Measurements from ENCODE around the gene EXOC4. TPM values are rescaled to one million over a fixed set of nuclear protein-coding genes. Genes with fewer than 3 reads are reported as not detected.

EXOC4 gene
- total RNA-seq, 2 donors from 2014 or later = 48.9 to 102 TPM

DNA sequence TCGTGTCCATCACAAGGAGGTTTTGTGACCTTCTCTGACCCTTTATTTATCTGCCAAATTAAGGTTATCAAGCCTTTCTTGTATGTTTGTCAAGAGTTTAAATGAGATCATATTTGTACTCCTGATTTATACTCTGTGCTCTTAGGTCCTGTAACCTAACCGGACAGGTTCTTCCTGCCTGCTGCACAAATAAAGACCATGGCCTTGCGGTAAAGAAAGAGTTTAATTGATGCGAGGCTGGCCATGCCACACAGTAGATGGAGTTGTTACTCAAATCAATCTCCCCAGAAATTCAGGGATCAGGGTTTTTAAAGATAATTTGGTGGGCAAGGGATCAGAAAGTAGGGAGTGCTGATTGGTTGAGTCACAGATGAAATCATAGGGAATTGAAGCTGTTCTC, 794.8 kb downstream of the EXOC4 start:
- H3K27ac ChIP-seq = no peak overlapping the region
- no peaks in the 10 kb centered on the region for H3K4me1 ChIP-seq (replicated peaks)
- no peaks in the 10 kb centered on the region for H3K27me3 ChIP-seq (replicated peaks; ENCODE audit: insufficient read depth)
- no peak overlapping the region for H3K4me3 ChIP-seq
- TF ChIP-seq, protein P1, sequence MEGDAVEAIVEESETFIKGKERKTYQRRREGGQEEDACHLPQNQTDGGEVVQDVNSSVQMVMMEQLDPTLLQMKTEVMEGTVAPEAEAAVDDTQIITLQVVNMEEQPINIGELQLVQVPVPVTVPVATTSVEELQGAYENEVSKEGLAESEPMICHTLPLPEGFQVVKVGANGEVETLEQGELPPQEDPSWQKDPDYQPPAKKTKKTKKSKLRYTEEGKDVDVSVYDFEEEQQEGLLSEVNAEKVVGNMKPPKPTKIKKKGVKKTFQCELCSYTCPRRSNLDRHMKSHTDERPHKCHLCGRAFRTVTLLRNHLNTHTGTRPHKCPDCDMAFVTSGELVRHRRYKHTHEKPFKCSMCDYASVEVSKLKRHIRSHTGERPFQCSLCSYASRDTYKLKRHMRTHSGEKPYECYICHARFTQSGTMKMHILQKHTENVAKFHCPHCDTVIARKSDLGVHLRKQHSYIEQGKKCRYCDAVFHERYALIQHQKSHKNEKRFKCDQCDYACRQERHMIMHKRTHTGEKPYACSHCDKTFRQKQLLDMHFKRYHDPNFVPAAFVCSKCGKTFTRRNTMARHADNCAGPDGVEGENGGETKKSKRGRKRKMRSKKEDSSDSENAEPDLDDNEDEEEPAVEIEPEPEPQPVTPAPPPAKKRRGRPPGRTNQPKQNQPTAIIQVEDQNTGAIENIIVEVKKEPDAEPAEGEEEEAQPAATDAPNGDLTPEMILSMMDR (IDR thresholded peaks at IDR 0.05) = no peak
- no peak for TF ChIP-seq POLR2A (IDR thresholded peaks at IDR 0.05)
- TF ChIP-seq POLR2AphosphoS5 (IDR thresholded peaks at IDR 0.05) = no peak
- 83% methylated on average over 4 of the region's 4 CpGs for WGBS
- intact Hi-C loops (cut with DNase I) = no loop called here
- no peaks in the 10 kb centered on the region for H3K36me3 ChIP-seq
- DNase-seq (ENCODE audit: low spot score) = no peak
- no peaks in the 10 kb centered on the region for H3K9me3 ChIP-seq

DNA sequence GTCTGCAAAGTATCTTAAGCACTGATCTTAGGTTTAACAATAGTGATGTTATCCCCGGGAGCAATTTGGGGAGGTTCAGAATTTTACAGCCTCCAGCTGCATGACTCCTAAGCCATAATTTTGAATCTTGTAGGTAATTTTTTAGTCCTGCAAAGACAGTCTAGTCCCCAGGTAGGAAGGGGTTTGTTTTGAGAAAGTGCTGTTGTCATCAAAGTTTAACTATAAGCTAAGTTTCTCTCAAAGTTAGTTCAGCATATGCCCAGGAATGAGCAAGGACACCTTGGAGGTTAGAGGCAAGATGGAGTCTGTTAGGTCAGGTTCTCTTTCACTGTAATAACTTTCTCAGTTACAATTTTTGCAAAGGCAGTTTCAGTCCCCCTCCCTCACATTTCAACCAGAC, 795.3 kb downstream of the EXOC4 start:
- Histone ChIP-seq H3K4me3 (no peak overlapping the region), H3K27me3 (replicated peaks; ENCODE audit: insufficient read depth) (no peaks in the 10 kb centered on the region), H3K27ac (no peak overlapping the region), H3K9me3 (no peaks in the 10 kb centered on the region), H3K36me3 (no peaks in the 10 kb centered on the region), H3K4me1 (replicated peaks) (no peaks in the 10 kb centered on the region)
- intact Hi-C loops (cut with DNase I) = no loop called here
- no peak for DNase-seq (ENCODE audit: low spot score)
- WGBS = 100% methylated on average over 1 of the region's 1 CpG
- TF ChIP-seq POLR2A (IDR thresholded peaks at IDR 0.05) (no peak), POLR2AphosphoS5 (IDR thresholded peaks at IDR 0.05) (no peak)
- TF ChIP-seq, protein P1 (IDR thresholded peaks at IDR 0.05) = no peak

DNA sequence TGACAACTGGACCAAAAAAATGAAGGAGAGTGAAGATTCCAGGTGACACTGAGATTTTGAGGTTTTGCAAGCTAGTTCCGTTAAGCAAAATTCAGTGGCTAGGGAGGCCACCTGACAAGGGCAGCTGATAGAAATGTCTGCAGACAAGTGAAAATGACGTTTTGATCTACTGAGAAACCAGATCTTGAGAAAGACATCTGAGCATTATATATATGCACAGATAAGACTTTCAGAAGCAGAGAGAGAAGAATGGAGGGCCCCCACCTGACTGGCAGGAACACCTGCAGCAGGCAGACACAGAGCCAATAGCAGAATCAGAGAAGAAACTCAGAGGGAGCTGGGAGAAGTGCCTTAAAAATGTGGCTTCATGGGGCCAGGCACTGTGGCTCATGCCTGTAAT, 798.1 kb downstream of the EXOC4 start:
- intact Hi-C loops (cut with DNase I) = no loop called here
- TF ChIP-seq POLR2AphosphoS5 (IDR thresholded peaks at IDR 0.05) (no peak), POLR2A (IDR thresholded peaks at IDR 0.05) (no peak)
- TF ChIP-seq, protein P1 (IDR thresholded peaks at IDR 0.05) = no peak
- no peaks in the 10 kb centered on the region for H3K27me3 ChIP-seq (replicated peaks; ENCODE audit: insufficient read depth)
- no peak overlapping the region for H3K27ac ChIP-seq
- DNase-seq (ENCODE audit: low spot score) = no peak
- no peaks in the 10 kb centered on the region for H3K36me3 ChIP-seq
- no peak overlapping the region for H3K4me3 ChIP-seq
- 94% methylated on average over 2 of the region's 2 CpGs for WGBS
- no peaks in the 10 kb centered on the region for H3K9me3 ChIP-seq
- H3K4me1 ChIP-seq (replicated peaks) = no peaks in the 10 kb centered on the region

- no peaks in the 10 kb centered on the region for H3K4me1 ChIP-seq (replicated peaks)
- H3K9me3 ChIP-seq = no peaks in the 10 kb centered on the region
- intact Hi-C loops (cut with DNase I) = no loop called here
- H3K4me3 ChIP-seq = no peak overlapping the region
- 80% methylated on average over 8 of the region's 8 CpGs for WGBS
- no peaks in the 10 kb centered on the region for H3K27me3 ChIP-seq (replicated peaks; ENCODE audit: insufficient read depth)
- H3K27ac ChIP-seq = no peak overlapping the region
- TF ChIP-seq, protein P1 (IDR thresholded peaks at IDR 0.05) = no peak
- no peak for TF ChIP-seq POLR2AphosphoS5 (IDR thresholded peaks at IDR 0.05)
- no peak for TF ChIP-seq POLR2A (IDR thresholded peaks at IDR 0.05)
- DNase-seq (ENCODE audit: low spot score) = no peak
- no peaks in the 10 kb centered on the region for H3K36me3 ChIP-seq
These were observed 803.9 kb downstream of the EXOC4 start for GRCh38 chr7:134056816-134057215.

DNA sequence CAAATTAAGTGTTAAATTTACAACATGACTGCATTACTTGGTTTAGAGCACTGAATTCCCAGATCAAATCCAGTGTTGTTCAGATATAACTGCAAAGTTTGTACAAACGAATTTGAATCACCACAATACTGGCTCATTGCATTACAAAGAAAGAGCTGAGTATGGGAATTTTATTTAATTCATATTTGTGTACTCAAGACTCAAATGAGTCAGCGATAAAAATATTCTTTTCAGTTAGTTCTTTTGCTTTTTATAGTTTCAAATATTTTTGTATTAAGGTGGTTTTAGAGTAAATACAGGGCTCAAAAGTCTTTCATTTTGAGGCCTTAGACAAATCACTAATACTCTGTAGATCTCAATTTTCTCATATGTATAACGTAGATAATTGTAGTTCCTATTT, 805.6 kb downstream of the EXOC4 start:
- intact Hi-C loops (cut with DNase I) = no loop called here
- H3K4me3 ChIP-seq = no peak overlapping the region
- TF ChIP-seq POLR2A (IDR thresholded peaks at IDR 0.05) = no peak
- no peak for TF ChIP-seq POLR2AphosphoS5 (IDR thresholded peaks at IDR 0.05)
- TF ChIP-seq, protein P1 (IDR thresholded peaks at IDR 0.05) = no peak
- DNase-seq (ENCODE audit: low spot score) = no peak
- H3K36me3 ChIP-seq = no peaks in the 10 kb centered on the region
- H3K27ac ChIP-seq = no peak overlapping the region
- WGBS = 91% methylated on average over 3 of the region's 3 CpGs
- H3K9me3 ChIP-seq = no peaks in the 10 kb centered on the region
- no peaks in the 10 kb centered on the region for H3K27me3 ChIP-seq (replicated peaks; ENCODE audit: insufficient read depth)
- no peaks in the 10 kb centered on the region for H3K4me1 ChIP-seq (replicated peaks)
